ENCODE measurements around the gene LPO.

Gene LPO

DNA sequence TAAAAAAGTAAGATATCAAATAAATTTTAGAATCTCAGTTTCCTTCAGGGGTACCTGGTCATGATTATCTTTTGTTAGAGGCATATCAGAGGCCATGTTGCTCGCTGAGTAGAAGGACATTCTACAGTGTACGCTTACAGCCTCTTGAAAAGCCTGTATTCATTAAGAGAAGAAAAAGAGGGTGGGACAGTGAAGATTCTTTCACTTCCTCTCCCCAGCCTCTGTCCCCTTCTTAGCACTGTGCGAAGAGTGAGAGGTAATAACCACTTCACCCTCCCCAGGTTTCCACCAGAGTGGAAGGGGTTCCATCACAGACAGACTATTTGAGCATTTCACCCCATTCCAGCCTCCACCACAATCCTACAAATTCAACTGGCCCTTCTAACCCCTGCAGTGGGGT lies 4.8 kb upstream of the LPO start:
- Histone ChIP-seq H3K27ac (ENCODE audit: low read depth, low read length) (no peak overlapping the region), H3K4me1 (ENCODE audit: control insufficient read depth, insufficient read depth, low read length) (no peaks in the 10 kb centered on the region), H3K36me3 (ENCODE audit: control insufficient read depth, insufficient read depth, low read length) (no peaks in the 10 kb centered on the region), H3K27me3 (ENCODE audit: control insufficient read depth, insufficient read depth, low read length) (no peaks in the 10 kb centered on the region), H3K9ac (ENCODE audit: low read length) (no peak overlapping the region), H3K4me3 (ENCODE audit: low read length) (no peak overlapping the region)

DNA sequence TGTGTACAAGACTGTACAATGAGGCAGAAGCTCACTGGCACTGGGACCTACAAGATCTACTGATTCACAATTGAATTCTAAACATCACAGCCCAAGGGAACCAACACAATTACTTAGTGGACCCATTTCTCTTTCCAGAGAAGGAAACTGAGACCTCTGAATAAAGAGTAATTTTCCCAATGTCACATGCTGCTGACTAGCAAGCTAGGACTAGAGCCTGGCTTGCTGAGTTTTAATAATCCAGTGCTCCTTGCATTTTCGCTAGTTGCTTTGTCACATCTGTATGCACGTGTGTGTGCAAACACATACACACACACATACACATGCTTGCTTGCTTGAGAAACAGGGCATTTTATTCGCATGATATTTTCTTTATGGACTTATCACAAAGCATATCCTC lies 3.9 kb upstream of the LPO start:
- Histone ChIP-seq H3K27ac (ENCODE audit: low read depth, low read length) (no peak overlapping the region), H3K4me3 (ENCODE audit: low read length) (no peak overlapping the region), H3K9ac (ENCODE audit: low read length) (no peak overlapping the region), H3K4me1 (ENCODE audit: control insufficient read depth, insufficient read depth, low read length) (no peaks in the 10 kb centered on the region), H3K36me3 (ENCODE audit: control insufficient read depth, insufficient read depth, low read length) (no peaks in the 10 kb centered on the region), H3K27me3 (ENCODE audit: control insufficient read depth, insufficient read depth, low read length) (no peaks in the 10 kb centered on the region)

DNA sequence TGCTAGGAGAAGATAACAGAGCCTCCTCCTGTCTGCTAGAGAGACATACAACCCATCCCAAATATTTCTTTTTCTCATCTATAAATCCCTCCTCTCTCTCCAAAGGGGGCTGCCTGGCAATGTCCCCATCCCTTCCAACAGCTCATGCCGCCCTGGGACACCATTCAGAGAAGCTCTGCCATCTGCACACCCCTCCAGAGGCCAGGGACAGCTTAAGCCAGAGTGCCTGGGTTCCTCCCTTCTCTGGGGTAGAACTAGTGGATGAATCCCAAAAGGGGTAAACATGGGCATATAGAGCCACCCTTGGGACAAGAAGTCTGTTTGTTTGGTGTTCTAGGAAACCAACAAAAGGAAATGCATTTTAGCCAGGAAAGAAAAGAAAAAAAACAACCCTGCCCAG lies 2.6 kb upstream of the LPO start:
- Histone ChIP-seq H3K4me3 (ENCODE audit: low read length) (no peak overlapping the region), H3K27ac (ENCODE audit: low read depth, low read length) (no peak overlapping the region), H3K27me3 (ENCODE audit: control insufficient read depth, insufficient read depth, low read length) (no peaks in the 10 kb centered on the region), H3K4me1 (ENCODE audit: control insufficient read depth, insufficient read depth, low read length) (no peaks in the 10 kb centered on the region), H3K9ac (ENCODE audit: low read length) (no peak overlapping the region), H3K36me3 (ENCODE audit: control insufficient read depth, insufficient read depth, low read length) (no peaks in the 10 kb centered on the region)

DNA sequence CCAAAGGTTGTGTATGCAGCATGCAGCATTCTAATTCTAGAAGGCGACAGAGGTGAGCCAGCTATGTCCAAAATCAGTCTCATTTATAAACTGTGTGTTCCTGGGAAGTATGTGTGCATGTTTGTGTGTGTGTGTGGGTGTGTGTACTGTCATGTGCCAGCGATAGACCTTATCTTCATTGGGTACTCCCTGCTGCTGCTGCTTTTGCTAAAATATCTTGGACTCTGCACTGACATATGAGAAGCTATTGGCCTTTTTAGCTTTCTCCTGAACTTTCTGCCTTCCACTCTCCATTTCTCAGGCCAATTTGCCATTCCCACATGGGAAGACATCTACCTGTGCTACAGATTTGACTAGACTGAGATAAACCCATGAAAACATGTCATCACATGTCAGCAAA lies 2.0 kb upstream of the LPO start:
- Histone ChIP-seq H3K27me3 (ENCODE audit: control insufficient read depth, insufficient read depth, low read length) (no peaks in the 10 kb centered on the region), H3K9ac (ENCODE audit: low read length) (no peak overlapping the region), H3K4me3 (ENCODE audit: low read length) (no peak overlapping the region), H3K4me1 (ENCODE audit: control insufficient read depth, insufficient read depth, low read length) (no peaks in the 10 kb centered on the region), H3K36me3 (ENCODE audit: control insufficient read depth, insufficient read depth, low read length) (no peaks in the 10 kb centered on the region), H3K27ac (ENCODE audit: low read depth, low read length) (no peak overlapping the region)

DNA sequence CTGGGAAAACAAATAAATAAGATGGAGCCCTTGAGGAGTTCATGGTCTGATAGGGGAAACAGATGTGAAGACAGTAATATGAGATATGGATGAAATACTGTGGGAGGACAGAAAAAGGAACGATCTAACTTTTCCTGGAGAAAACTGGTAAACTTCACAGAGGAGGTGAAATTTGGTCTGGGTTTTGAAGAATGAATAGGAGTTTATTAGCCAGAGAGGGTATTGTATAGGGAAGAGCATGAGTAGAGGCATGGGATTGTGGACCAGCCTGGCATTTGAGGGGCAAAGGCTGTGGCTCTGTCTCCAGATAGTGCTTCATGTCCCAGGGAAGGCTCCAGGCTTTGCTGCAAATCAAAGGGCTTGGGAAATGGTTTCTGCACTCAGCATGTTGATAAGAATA lies 1.6 kb downstream of the LPO start:
- Histone ChIP-seq H3K4me1 (ENCODE audit: control insufficient read depth, insufficient read depth, low read length) (no peaks in the 10 kb centered on the region), H3K27me3 (ENCODE audit: control insufficient read depth, insufficient read depth, low read length) (no peaks in the 10 kb centered on the region), H3K4me3 (ENCODE audit: low read length) (no peak overlapping the region), H3K27ac (ENCODE audit: low read depth, low read length) (no peak overlapping the region), H3K9ac (ENCODE audit: low read length) (no peak overlapping the region), H3K36me3 (ENCODE audit: control insufficient read depth, insufficient read depth, low read length) (no peaks in the 10 kb centered on the region)

DNA sequence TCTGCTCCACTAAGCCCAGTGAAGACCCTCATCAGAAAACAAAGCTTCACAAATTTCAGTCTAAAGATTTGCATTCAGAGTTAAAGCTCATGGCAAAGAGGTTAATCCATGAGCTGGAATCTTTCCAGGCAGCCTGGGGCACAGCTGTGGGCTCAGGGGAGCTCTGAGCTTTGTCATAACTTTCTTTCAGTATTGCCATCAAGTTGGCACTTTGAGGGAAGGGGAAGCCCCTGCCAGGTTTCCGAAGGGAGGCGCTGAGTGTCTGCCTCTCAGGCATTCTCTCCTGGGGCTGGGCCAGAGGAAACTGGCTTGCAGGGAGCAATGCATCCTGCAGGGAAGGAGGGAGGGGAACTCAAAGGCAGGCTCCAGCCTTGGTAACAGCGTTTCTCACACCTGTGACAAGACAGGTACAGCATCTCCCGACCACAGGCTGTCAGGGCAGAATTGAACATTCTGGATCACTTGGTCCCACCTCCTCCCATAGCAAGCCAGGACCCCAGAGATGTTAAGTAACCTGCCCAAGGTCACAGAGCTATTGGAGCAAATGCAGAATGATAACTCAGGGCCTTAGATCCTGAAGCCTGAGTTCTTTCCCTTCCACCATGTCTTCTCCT lies 3.9 kb downstream of the LPO start:
- Histone ChIP-seq H3K9ac (ENCODE audit: low read length) (no peak overlapping the region), H3K27me3 (ENCODE audit: control insufficient read depth, insufficient read depth, low read length) (no peaks in the 10 kb centered on the region), H3K36me3 (ENCODE audit: control insufficient read depth, insufficient read depth, low read length) (no peaks in the 10 kb centered on the region)

DNA sequence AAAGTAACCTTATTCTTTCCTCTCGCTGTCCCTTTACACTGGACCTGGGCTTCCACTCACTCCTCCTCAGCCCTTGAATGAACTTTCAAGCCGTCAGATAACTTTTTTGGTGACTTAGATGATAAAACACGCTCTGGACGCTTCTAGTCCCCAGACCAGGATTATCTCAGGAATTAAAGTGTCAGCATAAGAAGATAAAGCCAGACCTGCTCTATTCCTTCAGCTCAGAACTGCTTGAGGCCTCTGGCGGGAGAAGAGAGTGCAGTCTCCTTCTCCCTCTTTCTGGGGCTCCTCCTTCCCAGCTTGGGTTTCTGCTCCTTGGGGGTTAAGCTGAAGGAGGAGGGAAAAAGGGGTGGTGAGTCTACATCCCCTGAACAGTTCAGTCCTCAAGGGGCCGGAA lies 6.6 kb downstream of the LPO start:
- Histone ChIP-seq H3K36me3 (ENCODE audit: control insufficient read depth, insufficient read depth, low read length) (no peaks in the 10 kb centered on the region), H3K4me3 (ENCODE audit: low read length) (no peak overlapping the region), H3K27ac (ENCODE audit: low read depth, low read length) (no peak overlapping the region), H3K27me3 (ENCODE audit: control insufficient read depth, insufficient read depth, low read length) (no peaks in the 10 kb centered on the region), H3K4me1 (ENCODE audit: control insufficient read depth, insufficient read depth, low read length) (no peaks in the 10 kb centered on the region), H3K9ac (ENCODE audit: low read length) (no peak overlapping the region)

More for the DNA sequence above, 3.9 kb downstream of the LPO start:
- H3K27ac ChIP-seq (ENCODE audit: low read depth, low read length) = no peak overlapping the region
- H3K4me1 ChIP-seq (ENCODE audit: control insufficient read depth, insufficient read depth, low read length) = no peaks in the 10 kb centered on the region
- no peak overlapping the region for H3K4me3 ChIP-seq (ENCODE audit: low read length)

DNA sequence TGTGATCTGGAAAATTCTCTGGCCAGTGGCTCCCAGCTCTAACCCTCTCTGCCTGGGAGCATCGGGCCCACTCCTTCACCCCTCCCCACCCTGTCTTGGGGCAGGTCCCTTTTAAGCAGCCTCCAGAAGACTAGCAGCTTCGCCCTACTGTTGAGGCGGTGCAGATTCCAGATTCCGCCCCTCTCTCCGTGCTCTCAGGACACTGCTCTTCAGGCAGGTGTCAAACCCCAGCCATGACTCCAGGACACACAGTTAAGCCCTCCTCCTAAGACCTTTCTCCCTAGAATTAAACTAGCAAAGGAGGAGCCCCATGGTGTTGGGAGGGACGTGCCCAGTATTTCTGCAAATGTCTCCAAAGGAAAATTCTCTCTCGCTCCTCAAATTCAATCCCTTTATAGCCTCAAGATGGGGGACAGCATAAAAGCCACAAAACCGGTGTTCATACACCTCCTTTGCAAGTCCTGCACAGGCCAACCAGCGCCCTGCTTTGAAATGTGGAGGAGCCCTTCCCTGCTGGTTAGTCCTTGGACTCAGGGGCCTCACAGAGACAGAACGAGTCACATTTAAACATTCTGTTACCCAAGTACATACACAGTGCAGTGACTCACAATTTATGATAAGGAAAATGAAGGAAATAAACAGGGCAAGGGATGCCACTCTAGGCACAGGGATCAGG lies 7.2 kb downstream of the LPO start:
- H3K9ac ChIP-seq (ENCODE audit: low read length) = no peak overlapping the region
- no peak overlapping the region for H3K4me3 ChIP-seq (ENCODE audit: low read length)
- H3K27me3 ChIP-seq (ENCODE audit: control insufficient read depth, insufficient read depth, low read length) = no peaks in the 10 kb centered on the region
- H3K36me3 ChIP-seq (ENCODE audit: control insufficient read depth, insufficient read depth, low read length) = no peaks in the 10 kb centered on the region
- no peaks in the 10 kb centered on the region for H3K4me1 ChIP-seq (ENCODE audit: control insufficient read depth, insufficient read depth, low read length)
- H3K27ac ChIP-seq (ENCODE audit: low read depth, low read length) = no peak overlapping the region

DNA sequence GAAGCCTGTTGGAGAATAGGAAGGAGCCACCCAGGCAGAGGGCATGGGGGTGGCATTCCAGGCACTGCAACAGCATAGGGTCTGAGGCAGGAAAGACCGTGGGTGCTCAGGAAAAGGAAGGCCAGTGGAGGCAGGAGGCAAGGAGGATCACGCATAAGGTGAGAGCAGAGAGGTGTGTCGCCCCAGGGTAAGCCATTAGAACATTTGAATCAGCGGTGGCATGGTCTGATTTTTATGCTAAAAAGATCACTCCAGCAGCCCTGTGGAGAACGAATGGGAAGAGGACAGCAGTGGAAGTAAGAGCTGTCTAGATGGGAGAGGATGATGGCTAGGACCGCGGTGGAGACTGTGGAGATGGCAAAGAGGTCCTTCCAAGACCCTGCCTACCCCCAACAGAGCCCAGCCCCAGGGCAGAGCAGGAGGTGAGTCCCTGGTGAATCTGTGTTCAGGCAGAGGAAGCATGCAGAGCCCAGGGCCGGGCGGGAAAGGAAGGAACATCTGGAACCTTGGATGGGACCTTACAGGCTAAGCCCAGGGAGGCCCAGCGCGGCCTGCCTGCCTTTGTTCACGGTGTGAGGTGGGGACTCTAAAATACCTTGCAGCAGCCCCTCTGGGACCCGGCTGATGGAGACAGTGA lies 7.8 kb downstream of the LPO start:
- H3K4me1 ChIP-seq (ENCODE audit: control insufficient read depth, insufficient read depth, low read length) = no peaks in the 10 kb centered on the region
- no peak overlapping the region for H3K4me3 ChIP-seq (ENCODE audit: low read length)
- no peaks in the 10 kb centered on the region for H3K36me3 ChIP-seq (ENCODE audit: control insufficient read depth, insufficient read depth, low read length)
- H3K27me3 ChIP-seq (ENCODE audit: control insufficient read depth, insufficient read depth, low read length) = no peaks in the 10 kb centered on the region
- H3K27ac ChIP-seq (ENCODE audit: low read depth, low read length) = no peak overlapping the region
- H3K9ac ChIP-seq (ENCODE audit: low read length) = no peak overlapping the region

DNA sequence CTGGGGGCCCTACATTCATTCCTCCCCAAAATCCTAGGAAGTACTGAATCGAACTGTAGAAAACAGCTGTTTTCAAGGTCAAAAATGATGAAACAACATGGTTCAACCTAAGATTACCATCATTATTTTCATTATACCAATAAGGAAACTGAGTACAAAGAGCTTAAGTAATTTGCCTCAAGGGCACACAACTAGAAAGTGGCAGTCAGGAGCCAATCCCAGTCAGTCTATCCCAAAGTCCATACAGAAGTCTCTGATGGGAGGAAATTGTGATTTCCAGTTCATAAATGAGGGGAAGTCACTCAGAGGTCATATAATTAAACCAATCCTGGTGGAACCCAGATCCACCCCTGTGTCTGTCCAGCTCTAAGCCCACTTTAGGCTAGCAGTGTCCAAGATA lies 8.4 kb downstream of the LPO start:
- Histone ChIP-seq H3K4me3 (ENCODE audit: low read length) (no peak overlapping the region), H3K9ac (ENCODE audit: low read length) (no peak overlapping the region), H3K27me3 (ENCODE audit: control insufficient read depth, insufficient read depth, low read length) (no peaks in the 10 kb centered on the region), H3K36me3 (ENCODE audit: control insufficient read depth, insufficient read depth, low read length) (no peaks in the 10 kb centered on the region), H3K27ac (ENCODE audit: low read depth, low read length) (no peak overlapping the region), H3K4me1 (ENCODE audit: control insufficient read depth, insufficient read depth, low read length) (no peaks in the 10 kb centered on the region)

DNA sequence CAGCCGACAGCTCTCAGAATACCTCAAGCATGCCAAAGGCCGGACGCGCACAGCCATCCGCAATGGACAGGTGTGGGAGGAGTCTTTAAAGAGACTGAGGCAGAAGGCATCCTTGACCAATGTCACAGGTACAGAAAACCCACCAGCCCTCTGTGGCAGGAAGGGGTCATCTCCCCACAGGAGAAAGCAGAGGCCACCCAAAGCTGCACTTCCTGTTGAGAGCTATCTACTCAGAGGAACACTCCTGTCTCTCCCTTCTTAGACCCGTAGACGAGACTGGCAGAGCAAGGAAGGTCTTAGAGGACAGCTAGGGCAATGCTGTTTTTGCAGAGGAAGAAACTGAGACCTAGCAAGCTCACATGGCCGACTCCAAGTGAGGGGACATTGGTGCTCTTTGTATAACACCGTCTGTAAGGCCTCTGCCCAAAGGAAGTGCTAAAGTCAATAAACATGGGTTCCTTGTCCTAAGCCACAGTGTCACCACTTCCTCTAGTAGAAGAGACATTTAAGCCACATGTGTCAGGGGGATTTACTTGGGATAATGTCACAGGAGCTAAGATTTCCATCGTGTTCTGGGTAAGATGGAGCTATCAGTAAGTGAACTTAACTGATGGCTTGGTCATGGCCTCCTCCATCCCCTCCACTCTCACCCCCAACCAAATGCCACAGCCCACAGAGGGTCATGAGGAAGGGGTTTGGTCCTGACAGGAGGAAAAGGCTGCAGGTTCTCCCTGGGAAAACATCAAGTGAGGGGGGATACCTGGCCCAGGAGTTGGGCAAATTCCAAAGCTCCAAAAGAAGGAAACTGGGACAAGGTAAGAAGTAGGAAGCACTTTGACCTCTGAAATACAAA lies 9.4 kb downstream of the LPO start:
- no peaks in the 10 kb centered on the region for H3K4me1 ChIP-seq (ENCODE audit: control insufficient read depth, insufficient read depth, low read length)
- H3K27me3 ChIP-seq (ENCODE audit: control insufficient read depth, insufficient read depth, low read length) = no peaks in the 10 kb centered on the region
- no peak overlapping the region for H3K9ac ChIP-seq (ENCODE audit: low read length)
- no peak overlapping the region for H3K27ac ChIP-seq (ENCODE audit: low read depth, low read length)
- no peak overlapping the region for H3K4me3 ChIP-seq (ENCODE audit: low read length)
- H3K36me3 ChIP-seq (ENCODE audit: control insufficient read depth, insufficient read depth, low read length) = no peaks in the 10 kb centered on the region

DNA sequence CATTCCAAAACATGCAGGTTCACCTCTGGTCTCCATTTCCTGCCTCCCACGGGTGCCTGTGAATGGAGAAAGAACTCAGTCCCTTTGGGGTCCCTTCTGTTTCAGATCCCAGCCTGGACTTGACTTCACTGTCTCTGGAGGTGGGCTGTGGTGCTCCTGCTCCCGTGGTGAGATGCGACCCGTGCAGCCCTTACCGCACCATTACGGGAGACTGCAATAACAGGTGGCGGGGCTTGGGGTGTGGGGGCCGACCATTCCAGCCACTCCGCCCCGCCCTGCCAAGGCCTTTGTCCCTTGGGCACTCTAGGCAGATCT lies 10.5 kb downstream of the LPO start:
- Histone ChIP-seq H3K27me3 (ENCODE audit: control insufficient read depth, insufficient read depth, low read length) (no peaks in the 10 kb centered on the region), H3K4me3 (ENCODE audit: low read length) (peak overlapping the region; percentile 68)

More for the DNA sequence above, 10.5 kb downstream of the LPO start:
- no peaks in the 10 kb centered on the region for H3K4me1 ChIP-seq (ENCODE audit: control insufficient read depth, insufficient read depth, low read length)
- no peaks in the 10 kb centered on the region for H3K36me3 ChIP-seq (ENCODE audit: control insufficient read depth, insufficient read depth, low read length)
- H3K9ac ChIP-seq (ENCODE audit: low read length) = no peak overlapping the region
- H3K27ac ChIP-seq (ENCODE audit: low read depth, low read length) = no peak overlapping the region
